Esophagus muscularis mucosa (tissue), 4 donors: Measurements from ENCODE around the gene NRIP3.

Source experiments
- CTCF ChIP-seq, 3 experiments: fragments of 200-600 bp in 2 of 3; fragments of 450-650 bp in 1 of 3; sonication (generic) in 2 of 3; IDR thresholded peaks; one replicate each; pipeline ENCODE4 v1.5.1; 2017 to 2019; ENCODE audit warnings: antibody characterized with exemption in 3 of 3, mild to moderate bottlenecking in 2 of 3, moderate library complexity in 1 of 3
- EP300 ChIP-seq: sonication (generic); formaldehyde crosslinking; IDR thresholded peaks from one replicate; pipeline ENCODE4 v1.6.1; 2017; ENCODE audit warnings: antibody characterized with exemption
- POLR2A ChIP-seq: fragments of 450-650 bp; IDR thresholded peaks from one replicate; pipeline ENCODE4 v1.6.1; 2017; ENCODE audit warnings: antibody characterized with exemption, moderate library complexity, mild to moderate bottlenecking, low read depth
- POLR2AphosphoS5 ChIP-seq, 2 donors: sonication (generic); formaldehyde crosslinking; IDR thresholded peaks; one replicate each; pipeline ENCODE4 v1.6.1; 2017; ENCODE audit warnings: antibody characterized with exemption in 2 of 2

GRCh38 chr11:9040410-9040809 is 36.6 kb upstream of the NRIP3 start:
- TF ChIP-seq POLR2A (no peak), CTCF (IDR thresholded peaks at IDR 0.05) (no peak), EP300 (no peak), POLR2AphosphoS5 (IDR thresholded peaks at IDR 0.05) (no peak)
